Stimulated activated CD8-positive, alpha-beta memory T cell treated with anti-CD3 and anti-CD28 coated beads, Interleukin-2, amount 100 ng/mL, for 48 hours (primary cell): Measurements from ENCODE around the gene ROGDI.

Experiments used
- DNase-seq, 2 donors: peaks; one replicate each; pipeline ENCODE4 v3.0.0-alpha.2; 2020; ENCODE audit warnings: low read depth in 2 of 2

Gene ROGDI

GRCh38 chr16:4767872-4768548, 34.4 kb downstream of the ROGDI start:
- no peak for DNase-seq

GRCh38 chr16:4766875-4767628, 35.4 kb downstream of the ROGDI start, which contains the start of gene ZNF500:
TSS of gene ZNF500 (minus strand) at chr16:4767162. CDS start at chr16:4765978, 1,184 bp downstream.
- DNase-seq: peak; percentile 95 to 98

- no peak for DNase-seq
These were observed 36.6 kb downstream of the ROGDI start for GRCh38 chr16:4765511-4766474.

- DNase-seq: no peak
These were observed 38.6 kb downstream of the ROGDI start for GRCh38 chr16:4763791-4764190.

GRCh38 chr16:4762205-4762604, 40.2 kb downstream of the ROGDI start:
- no peak for DNase-seq

GRCh38 chr16:4760221-4760910, 42.1 kb downstream of the ROGDI start:
- no peak for DNase-seq

- DNase-seq: no peak
These were observed 46.7 kb downstream of the ROGDI start for GRCh38 chr16:4755687-4756086.

GRCh38 chr16:4754865-4755264, 47.6 kb downstream of the ROGDI start:
- DNase-seq: no peak

- DNase-seq: no peak
These were observed 49.2 kb downstream of the ROGDI start for GRCh38 chr16:4753227-4753626.

GRCh38 chr16:4752351-4753100, 49.9 kb downstream of the ROGDI start:
- no peak for DNase-seq

- no peak for DNase-seq
These were observed 51.5 kb downstream of the ROGDI start for GRCh38 chr16:4750896-4751295.

- no peak for DNase-seq
These were observed 52.7 kb downstream of the ROGDI start for GRCh38 chr16:4749700-4750257.

- DNase-seq: no peak
These were observed 53.6 kb downstream of the ROGDI start for GRCh38 chr16:4748682-4749411.

- DNase-seq: no peak
These were observed 54.3 kb downstream of the ROGDI start for GRCh38 chr16:4747906-4748681.

GRCh38 chr16:4746991-4747574, 55.4 kb downstream of the ROGDI start:
- no peak for DNase-seq
